Measurements from ENCODE around the gene POU1F1. TPM values are rescaled to one million over a fixed set of nuclear protein-coding genes. Genes with fewer than 3 reads are reported as not detected.
"Not testable (repeated sequence)": the region's sequence is repeated elsewhere in the genome, so short reads cannot be mapped to it uniquely, and the experiment has no call there.

Gene POU1F1
- total RNA-seq, 1 donor from 2014 or later, result not detected

DNA sequence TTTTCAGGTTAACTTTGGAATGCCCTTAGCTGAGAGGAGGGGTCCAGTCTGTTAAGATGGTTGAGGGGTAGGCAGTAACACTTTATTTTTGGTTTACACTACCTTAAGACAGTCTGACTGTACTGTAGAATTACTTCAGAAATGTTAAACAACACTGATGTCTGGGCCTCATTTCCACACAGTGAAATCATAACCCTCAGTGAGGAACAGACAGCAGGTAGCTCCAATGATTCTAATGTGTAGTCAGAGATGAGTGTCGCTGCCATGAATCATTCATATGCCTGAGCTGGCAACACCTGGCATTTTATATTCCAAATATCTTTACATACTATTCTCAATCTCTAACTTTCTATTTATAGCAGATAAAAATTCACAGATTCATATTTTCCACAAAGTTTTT lies 37.3 kb upstream of the POU1F1 start:
- DNase-seq (no peak), ATAC-seq (no peak)
- intact Hi-C loops (cut with DNase I), result no loop called here
- H3K9me3 ChIP-seq, result no peaks in the 10 kb centered on the region
- TF ChIP-seq, protein P1, sequence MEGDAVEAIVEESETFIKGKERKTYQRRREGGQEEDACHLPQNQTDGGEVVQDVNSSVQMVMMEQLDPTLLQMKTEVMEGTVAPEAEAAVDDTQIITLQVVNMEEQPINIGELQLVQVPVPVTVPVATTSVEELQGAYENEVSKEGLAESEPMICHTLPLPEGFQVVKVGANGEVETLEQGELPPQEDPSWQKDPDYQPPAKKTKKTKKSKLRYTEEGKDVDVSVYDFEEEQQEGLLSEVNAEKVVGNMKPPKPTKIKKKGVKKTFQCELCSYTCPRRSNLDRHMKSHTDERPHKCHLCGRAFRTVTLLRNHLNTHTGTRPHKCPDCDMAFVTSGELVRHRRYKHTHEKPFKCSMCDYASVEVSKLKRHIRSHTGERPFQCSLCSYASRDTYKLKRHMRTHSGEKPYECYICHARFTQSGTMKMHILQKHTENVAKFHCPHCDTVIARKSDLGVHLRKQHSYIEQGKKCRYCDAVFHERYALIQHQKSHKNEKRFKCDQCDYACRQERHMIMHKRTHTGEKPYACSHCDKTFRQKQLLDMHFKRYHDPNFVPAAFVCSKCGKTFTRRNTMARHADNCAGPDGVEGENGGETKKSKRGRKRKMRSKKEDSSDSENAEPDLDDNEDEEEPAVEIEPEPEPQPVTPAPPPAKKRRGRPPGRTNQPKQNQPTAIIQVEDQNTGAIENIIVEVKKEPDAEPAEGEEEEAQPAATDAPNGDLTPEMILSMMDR (IDR thresholded peaks at IDR 0.05), result no peak
- H3K4me1 ChIP-seq, result no peaks in the 10 kb centered on the region
- H3K27ac ChIP-seq, result no peak overlapping the region
- no peak overlapping the region for H3K4me3 ChIP-seq
- no peaks in the 10 kb centered on the region for H3K36me3 ChIP-seq
- no peaks in the 10 kb centered on the region for H3K27me3 ChIP-seq

DNA sequence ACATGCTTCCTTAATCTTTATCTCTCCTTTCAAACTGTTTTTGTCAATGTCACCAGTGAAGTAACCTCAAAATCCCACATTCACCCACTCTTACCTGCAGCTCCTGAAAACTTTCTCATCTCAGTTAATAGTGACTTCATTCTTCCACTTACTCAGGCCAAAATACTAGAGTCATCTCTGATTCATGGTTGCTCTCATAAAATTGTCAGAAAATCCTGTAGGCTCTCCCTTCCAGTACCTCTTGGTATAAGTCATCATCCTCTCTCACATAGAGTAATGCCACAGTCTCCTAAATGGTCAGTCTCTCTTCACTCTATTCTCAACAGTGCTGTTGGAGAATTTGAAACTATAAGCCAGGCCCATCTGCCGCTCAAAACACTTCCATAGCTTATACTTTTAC lies 34.9 kb upstream of the POU1F1 start:
- no peak overlapping the region for H3K4me3 ChIP-seq

DNA sequence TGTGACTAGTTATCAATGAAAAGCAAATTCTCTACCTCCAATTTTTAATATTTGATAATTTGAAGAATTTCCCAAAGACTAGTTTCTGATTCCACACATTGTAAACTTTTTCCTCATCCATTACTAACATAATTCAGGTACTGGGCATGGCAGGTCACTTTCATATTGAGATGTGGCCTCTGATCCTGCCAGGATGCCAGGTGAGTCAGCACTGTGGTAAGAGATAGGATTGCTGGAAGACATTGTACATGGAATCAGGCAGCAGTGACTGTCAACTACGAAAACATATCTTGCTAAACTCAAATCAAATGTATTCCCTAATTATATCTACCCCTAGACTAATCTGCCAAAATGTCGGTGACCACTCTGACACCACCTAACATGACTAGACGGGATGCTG lies 33.2 kb upstream of the POU1F1 start:
- Histone ChIP-seq H3K27ac (no peak overlapping the region), H3K4me1 (no peaks in the 10 kb centered on the region), H3K36me3 (no peaks in the 10 kb centered on the region), H3K4me3 (no peak overlapping the region), H3K27me3 (no peaks in the 10 kb centered on the region), H3K9me3 (no peaks in the 10 kb centered on the region)
- intact Hi-C loops (cut with DNase I), result no loop called here
- no peak for ATAC-seq
- no peak for DNase-seq
- TF ChIP-seq, protein P1 (IDR thresholded peaks at IDR 0.05), result no peak

More for the DNA sequence above, 34.9 kb upstream of the POU1F1 start:
- H3K9me3 ChIP-seq, result no peaks in the 10 kb centered on the region
- intact Hi-C loops (cut with DNase I), result no loop called here
- no peak for ATAC-seq
- no peaks in the 10 kb centered on the region for H3K27me3 ChIP-seq
- H3K4me1 ChIP-seq, result no peaks in the 10 kb centered on the region
- no peak for DNase-seq
- no peaks in the 10 kb centered on the region for H3K36me3 ChIP-seq
- TF ChIP-seq, protein P1 (IDR thresholded peaks at IDR 0.05), result no peak
- no peak overlapping the region for H3K27ac ChIP-seq

DNA sequence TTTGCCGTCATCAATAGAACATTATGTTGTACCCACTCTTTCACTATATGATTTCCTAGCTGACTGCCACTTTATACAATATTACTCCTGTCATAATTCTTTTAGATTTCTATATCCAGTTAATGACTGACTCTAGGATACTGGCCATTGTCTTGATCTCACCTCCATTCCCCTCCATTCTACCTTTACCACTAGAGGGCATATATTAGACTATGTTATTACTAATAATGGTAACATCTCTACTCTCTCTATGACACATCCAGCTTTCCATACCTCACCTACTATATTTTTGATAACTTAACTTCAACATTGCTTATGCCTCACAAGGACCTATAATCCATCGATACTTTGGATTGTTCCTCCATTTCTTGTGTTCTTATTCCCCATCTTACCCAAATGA lies 31.4 kb upstream of the POU1F1 start:
- H3K36me3 ChIP-seq, result no peaks in the 10 kb centered on the region
- no peaks in the 10 kb centered on the region for H3K9me3 ChIP-seq
- H3K27me3 ChIP-seq, result no peaks in the 10 kb centered on the region
- DNase-seq, result no peak
- no peak for ATAC-seq
- TF ChIP-seq, protein P1 (IDR thresholded peaks at IDR 0.05), result peak; percentile 10
- H3K4me3 ChIP-seq, result no peak overlapping the region
- intact Hi-C loops (cut with DNase I), result no loop called here
- no peaks in the 10 kb centered on the region for H3K4me1 ChIP-seq
- no peak overlapping the region for H3K27ac ChIP-seq

DNA sequence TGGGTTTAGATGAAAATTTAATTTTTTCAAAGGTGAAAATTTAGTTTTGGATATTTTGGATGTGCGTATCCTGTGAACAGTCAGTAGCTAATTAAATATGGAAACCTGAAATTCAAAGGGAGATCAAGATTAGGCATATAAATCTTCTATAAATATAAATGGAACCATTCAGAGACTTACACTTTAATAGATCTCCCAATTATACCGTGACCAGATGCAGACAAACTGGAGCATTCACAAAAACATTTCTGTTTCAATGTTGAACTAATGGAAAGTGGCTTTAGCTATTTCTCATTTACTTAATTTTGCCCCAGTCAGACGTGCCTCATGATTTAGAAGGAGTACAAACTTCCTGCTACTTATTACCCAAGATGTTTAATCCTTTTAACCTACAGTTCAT lies 29.1 kb upstream of the POU1F1 start:
- ATAC-seq, result no peak
- no peak overlapping the region for H3K4me3 ChIP-seq
- no peak overlapping the region for H3K27ac ChIP-seq
- no peaks in the 10 kb centered on the region for H3K4me1 ChIP-seq
- no peak for DNase-seq
- H3K9me3 ChIP-seq, result no peaks in the 10 kb centered on the region
- H3K27me3 ChIP-seq, result no peaks in the 10 kb centered on the region
- intact Hi-C loops (cut with DNase I), result no loop called here
- TF ChIP-seq, protein P1 (IDR thresholded peaks at IDR 0.05), result no peak
- no peaks in the 10 kb centered on the region for H3K36me3 ChIP-seq

DNA sequence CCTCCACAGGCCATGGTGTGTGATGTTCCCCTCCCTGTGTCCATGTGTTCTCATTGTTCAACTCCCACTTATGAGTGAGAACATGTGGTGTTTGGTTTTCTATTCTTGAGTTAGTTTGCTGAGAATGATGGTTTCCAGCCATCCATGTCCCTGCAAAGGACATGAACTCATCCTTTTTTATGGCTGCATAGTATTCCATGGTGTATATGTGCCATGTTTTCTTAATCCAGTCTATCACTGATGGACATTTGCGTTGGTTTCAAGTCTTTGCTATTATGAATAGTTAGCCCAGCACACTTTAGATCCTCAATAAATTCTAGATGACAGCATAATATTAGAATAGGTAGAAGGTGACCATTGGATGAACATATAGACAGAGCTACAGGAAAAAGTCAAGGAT lies 28.6 kb upstream of the POU1F1 start:
- ATAC-seq; H3K36me3 ChIP-seq; H3K9me3 ChIP-seq; H3K27ac ChIP-seq; DNase-seq; H3K27me3 ChIP-seq; H3K4me1 ChIP-seq; intact Hi-C loops (cut with DNase I); H3K4me3 ChIP-seq: not testable (repeated sequence)

All from upper lobe of right lung (tissue), 1 donor.